Muscle of back (tissue), 11 donors: Measurements from ENCODE around the gene FNDC3B. TPM values are rescaled to one million over a fixed set of nuclear protein-coding genes. Genes with fewer than 3 reads are reported as not detected.
"Not testable (repeated sequence)": the region's sequence is repeated elsewhere in the genome, so short reads cannot be mapped to it uniquely, and the experiment has no call there.

Experiments
- DNase-seq, 3 donors: peaks; one replicate each; pipeline versions ENCODE4 v3.0.0 to v3.0.0-alpha.2; 2013
- polyA plus RNA-seq, 10 donors: library from polyadenylated mRNA; unstranded; fragments of 120-200 nt; gene quantifications; one replicate each; pipeline ENCODE4 v1.2.1, GENCODE V29; 2013; ENCODE audit not compliant: insufficient read length in 10 of 10

Gene FNDC3B
- polyA plus RNA-seq, 10 donors: 53.2 to 77.3 (median 67.4) TPM

DNA sequence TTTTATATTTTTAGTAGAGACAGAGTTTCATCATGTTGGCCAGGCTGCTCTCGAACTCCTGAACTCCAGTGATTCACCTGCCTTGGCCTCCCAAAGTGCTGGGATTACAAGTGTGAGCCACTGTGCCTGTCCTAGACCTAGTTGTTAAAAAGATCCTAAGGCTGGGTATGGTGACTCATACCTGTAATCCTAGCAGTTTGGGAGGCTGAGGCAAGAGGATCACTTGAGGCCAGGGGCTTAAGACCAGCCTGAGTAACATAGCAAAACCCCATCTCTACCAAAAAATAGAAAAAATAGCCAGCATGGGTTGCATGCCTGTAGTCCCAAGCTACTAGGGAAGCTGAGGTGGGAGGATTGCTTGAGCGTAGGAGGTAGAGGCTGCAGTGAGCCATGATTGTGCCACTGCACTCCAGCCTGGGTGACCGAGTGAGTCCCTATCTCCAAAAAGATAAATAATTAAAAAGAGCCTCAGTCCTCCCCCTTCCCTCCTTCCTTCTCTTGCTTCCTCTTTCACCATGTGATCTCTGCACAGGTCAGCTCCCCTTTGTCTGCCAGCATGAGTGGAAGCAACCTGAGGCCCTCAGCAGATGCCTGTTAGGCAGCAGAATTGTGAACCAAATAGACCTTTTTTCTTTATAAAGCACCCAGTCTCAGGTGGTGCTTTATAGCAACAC is 9.8 kb upstream of the FNDC3B start:
- DNase-seq: no peak

DNA sequence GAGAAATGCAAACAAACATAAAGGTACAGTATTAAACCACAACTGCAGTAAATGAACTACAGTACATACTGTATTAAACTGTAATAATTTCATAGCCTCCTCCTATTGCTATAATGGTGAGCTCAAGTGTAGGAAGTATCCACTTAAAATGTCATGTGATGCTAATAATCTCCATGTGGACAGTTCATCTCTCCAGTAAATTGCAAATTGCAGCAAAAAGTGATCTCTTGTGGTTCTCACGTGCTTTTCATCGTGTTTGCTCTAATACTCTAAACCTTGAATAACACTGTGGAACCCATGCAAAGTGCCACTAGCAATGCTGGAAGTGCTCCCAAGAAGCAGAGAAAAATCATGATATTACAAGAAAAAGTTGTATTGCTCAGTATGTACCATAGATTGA is 9.2 kb upstream of the FNDC3B start:
- no peak for DNase-seq

DNA sequence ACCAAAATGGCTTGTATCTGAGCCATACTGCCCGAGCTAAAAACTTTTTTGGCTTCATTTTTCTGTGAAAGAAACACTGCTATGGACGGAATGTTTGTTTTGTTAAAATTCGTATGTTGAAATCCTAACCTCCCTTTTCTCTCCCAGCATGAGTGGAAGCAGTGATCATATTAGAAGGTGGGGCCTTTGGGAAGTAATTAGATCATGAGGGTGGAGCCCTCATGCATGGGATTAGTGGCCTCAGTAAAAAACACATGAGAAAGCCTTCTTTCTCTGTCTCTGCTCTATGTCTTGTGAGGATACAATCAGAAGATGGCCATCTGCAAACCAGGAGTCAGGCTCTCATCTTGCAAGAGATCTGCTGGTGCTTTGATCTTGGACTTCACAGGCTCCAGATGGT is 7.4 kb upstream of the FNDC3B start:
- no peak for DNase-seq

GRCh38 chr3:172033396-172033795 is 6.0 kb upstream of the FNDC3B start:
- DNase-seq: no peak

DNA sequence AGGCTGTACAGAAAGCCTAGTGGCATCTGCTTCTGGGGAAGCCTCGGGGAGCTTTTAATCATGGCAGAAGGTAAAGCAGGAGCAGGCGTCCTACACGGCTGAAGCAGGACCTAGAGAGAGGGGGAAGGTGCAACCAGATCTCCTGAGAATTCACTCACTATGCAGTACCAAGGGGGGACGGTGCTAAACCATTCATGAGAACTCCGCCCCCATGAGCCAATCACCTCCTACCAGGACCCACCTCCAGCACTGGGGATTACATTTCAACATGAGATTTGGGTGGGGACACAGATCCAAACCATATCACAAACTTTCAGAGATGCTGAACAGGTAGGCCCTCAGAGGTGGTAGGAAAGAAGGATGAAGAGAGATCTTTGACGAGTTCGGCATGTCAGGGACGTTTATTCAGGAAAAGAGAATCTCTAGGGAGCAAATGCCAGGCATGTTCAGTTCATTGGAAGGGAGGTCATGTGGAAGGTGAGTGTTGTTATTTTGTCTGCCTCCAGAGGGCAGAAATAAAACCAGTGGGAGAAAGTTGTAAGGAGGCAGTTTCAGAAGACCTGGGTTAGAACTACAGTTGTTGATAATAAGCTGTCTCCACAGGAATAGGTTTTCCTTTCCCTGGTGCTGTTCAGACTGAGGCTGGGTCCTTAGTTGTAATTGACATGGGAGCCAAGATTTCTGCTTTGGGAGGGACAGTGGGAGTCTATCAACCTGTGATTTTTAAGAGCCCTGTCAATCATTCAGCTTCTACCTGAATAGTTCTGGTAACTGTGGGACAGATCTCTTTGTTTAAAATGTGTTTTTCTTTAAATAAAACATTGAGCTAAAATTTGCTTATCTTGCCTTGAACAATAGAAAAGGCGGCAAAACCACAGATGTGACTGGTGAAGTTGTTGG is 4.3 kb upstream of the FNDC3B start:
- DNase-seq: no peak

- no peak for DNase-seq
Observed at GRCh38 chr3:172036541-172037215, 2.7 kb upstream of the FNDC3B start.

GRCh38 chr3:172038798-172039435 is 461 bp upstream of the FNDC3B start:
- peak in 1 of 3 donors; percentile 60 for DNase-seq

GRCh38 chr3:172040078-172040980 is 951 bp downstream of the FNDC3B start:
- DNase-seq: peak; percentile 88 to 96 (median 91)

- DNase-seq: peak in 2 of 3 donors; percentile 59 to 82
Observed at GRCh38 chr3:172040981-172041963, 1.9 kb downstream of the FNDC3B start.

GRCh38 chr3:172042136-172042662 is 2.8 kb downstream of the FNDC3B start:
- DNase-seq: peak in 1 of 3 donors; percentile 76

DNA sequence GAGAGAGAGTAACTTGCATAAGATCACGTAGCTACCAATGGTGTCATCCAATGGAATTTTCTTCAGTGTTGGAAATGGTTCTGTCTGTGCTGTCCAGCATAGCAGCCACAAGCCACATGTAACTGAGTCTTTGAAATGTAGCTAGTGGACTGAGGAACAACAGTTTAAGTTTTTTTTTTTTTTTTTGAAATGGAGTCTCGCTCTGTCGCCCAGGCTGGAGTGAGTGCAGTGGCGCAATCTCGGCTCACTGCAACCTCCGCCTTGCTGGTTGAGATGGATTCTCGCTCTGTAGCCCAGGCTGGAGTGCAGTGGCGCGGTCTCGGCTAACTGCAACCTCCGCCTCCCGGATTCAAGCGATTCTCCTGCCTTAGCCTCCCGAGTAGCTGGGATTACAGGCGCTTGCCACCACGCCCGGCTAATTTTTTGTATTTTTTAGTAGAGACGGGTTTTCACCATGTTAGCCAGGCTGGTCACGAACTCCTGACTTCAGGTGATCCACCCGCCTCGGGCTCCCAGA is 3.3 kb downstream of the FNDC3B start:
- not testable (repeated sequence) for DNase-seq

DNA sequence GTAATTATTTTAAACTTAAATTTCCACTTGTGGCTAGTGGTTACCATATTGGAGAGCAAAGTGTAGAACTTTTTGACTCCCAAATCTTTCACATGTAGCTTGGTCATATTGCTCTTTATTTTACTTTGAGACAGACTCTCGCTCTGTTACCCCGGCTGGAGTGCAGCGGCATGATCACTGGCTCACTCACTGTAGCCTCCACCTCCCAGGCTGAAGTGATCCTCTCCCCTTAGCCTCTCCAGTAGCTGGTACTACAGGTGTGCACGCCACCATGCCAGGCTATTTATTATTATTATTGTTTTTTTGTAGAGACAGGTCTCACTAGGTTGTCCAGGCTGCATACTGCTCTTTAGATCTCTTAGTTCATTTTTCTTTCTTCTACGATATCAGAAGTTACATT is 3.9 kb downstream of the FNDC3B start:
- no peak for DNase-seq

- DNase-seq: no peak
Observed at GRCh38 chr3:172043766-172044165, 4.4 kb downstream of the FNDC3B start.

GRCh38 chr3:172044833-172045585 is 5.6 kb downstream of the FNDC3B start:
- no peak for DNase-seq

- DNase-seq: no peak
Observed at GRCh38 chr3:172046268-172046915, 7.0 kb downstream of the FNDC3B start.

GRCh38 chr3:172047567-172048115 is 8.3 kb downstream of the FNDC3B start:
- no peak for DNase-seq

DNA sequence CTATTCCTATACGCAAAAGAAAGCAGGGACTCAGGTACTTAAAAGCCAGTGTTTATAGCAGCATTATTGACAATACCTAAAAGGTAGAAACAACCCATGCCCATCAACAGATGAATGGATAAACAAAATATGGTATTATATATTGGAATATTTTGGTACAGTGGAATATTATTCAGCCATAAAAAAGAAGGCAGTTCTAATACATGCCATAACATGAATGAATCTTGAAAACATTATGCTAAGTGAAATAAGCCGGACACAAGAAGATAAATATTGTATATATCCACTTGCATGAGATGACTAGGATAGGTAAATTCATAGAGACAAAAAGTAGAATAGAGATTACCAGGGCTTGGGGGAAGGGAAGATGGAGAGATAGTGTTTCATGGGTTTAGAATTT is 9.2 kb downstream of the FNDC3B start:
- no peak for DNase-seq
